Stimulated activated CD4-positive, alpha-beta T cell treated with anti-CD3 and anti-CD28 coated beads, Interleukin-2, amount 100 ng/mL, for 48 hours (primary cell): ENCODE data around the gene FBLN2.

Experiments
- DNase-seq, 2 donors: peaks; one replicate each; pipeline ENCODE4 v3.0.0-alpha.2; 2020

Gene FBLN2

DNA sequence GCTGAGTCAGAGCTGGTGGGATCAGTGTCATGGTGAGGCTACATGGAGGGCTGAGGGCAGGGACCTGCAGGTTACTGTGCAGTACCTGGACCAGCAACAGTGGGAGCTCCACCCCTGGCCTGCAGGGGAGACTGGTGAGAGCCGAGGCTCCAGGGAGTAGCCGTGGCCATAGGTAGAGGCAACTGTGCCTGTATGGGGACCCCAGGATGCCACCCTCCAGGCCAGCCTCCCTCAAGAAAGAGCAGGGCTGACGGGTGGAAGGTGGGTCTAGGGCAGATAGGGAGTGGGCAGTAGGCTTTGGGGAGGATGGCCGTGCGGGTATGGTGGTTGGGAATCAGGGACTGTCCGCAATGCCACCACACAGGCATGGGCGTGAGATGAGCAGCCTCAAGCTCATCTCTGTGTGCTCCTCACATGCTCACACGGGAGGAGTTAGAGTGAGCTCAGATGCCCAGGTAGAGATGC lies 35.5 kb downstream of the FBLN2 start:
- DNase-seq: no peak

DNA sequence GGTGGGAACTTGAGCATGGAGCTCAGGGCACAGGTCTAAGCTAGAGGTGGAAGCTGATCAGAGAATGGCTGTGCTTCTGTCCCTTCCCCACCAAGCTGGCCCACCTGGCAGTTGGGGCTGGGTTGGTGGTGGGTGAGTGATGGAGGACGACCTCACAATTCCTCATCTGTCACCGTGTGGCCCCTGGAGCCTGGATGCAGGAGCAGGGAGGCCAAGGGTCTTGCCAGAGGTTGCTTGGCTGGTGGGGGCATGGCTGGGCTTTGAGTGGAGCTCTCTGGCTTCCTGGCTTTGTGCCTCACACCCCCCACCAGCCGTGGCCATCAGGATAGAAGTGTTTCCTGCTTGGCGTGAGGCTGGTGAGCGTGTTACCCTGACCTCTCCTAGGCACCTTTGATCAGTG lies 36.0 kb downstream of the FBLN2 start:
- DNase-seq: no peak

DNA sequence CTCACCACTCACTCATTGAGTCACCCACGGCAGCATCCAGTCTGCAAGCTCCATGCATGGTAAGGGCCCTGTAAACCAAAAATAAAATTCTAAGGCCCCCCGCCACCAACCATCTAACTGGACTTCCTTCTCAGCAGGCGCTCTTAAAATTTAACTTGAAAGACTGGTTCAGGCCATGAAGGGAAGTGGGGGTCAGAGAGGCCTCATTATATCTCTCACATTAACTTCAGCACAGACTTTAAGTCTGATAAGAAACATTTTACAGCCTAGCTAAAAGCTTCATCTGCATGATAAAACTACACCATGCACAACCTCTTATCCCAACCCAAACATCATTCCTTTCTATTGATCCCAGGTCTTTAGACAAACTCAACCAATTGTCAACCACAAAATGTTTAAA lies 38.5 kb downstream of the FBLN2 start:
- no peak for DNase-seq

DNA sequence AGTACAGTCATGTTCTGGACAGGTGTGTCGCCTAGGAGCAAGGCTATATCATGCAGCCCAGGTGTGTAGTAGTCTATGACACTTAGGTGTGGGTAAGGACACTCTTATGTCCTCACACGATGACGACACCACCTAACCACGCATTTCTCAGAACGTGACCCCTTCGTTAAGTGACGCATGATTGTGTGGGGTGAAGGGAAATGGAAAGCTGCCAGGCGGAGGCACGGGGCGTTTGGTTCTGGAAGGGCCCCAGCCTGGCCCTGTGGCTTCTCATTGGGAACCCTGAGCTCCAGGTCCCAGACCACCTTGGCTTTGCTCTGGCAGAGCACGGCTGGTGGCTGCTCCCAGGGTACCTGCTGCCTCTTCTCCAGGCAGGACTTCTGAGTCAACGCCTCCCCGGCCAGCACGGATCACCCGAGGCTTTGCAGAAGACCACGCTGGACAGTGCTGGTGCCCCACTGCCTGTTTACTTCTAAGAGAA lies 39.3 kb downstream of the FBLN2 start:
- no peak for DNase-seq

DNA sequence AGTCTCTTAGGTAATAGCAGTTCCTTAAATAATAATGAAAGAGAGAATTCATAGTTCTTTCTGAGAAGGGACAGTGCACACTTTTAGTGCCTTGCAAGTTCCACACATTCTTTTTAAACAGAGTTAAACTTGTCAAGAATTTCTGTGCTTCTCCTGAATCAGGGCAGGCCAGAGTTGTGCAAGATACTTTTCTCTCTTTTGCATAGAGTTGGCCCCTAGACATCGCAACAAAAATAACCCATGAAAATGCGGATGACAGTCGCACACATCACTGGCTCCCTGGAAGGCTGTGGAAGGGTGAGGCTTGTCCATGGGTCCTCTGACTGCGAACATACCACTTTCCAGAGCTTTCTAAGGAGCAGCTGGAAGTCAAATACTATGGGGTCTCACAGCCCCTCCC lies 40.1 kb downstream of the FBLN2 start:
- no peak for DNase-seq

DNA sequence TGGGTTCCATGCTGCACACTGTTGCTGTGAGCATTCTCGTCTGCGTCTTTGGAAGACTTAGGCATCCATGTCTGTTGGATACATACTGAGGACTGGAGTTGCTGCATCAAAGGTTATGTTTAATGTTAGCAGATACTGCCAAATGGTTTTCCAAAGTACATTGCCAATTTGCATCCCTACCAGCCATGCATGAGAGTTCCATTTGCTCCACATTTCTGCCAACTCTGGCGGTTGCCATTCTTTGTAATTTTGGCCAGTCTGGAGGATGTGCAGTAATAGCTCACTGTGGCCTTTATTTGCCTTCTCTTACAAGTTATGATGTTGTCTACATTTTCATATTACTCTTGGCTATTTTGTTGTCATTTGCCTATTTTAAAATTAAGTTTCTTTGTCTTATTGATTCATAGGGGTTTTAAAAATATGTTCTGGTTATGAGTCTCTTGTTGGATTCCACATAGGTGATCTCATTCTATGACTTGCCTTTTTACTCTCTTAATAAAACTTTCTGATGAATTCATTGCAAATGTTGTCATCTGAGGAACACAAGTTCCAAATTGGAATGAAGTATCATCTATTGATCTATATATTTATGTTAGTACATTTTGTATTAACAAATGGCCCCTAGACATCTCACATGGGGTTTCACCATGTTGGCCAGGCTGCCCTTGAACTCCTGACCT lies 42.1 kb downstream of the FBLN2 start:
- no peak for DNase-seq

DNA sequence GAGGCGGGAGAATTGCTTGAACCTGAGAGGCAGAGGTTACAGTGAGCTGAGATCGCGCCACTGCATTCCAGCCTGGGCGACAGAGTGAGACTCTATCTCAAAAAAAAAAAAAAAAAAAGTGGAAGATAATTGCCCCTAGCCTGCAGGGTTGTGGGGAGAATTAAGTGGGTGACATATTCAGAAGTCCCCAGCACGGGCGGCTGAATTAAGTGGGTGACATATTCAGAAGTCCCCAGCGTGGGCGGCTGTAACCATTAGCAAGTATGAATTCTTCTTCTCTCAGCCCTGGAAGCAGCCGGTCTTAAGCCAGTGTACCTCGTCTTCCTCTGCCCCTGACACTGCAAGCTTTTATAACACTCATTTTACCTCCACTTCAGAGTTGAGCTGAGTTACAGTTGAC lies 44.7 kb downstream of the FBLN2 start:
- DNase-seq: no peak

DNA sequence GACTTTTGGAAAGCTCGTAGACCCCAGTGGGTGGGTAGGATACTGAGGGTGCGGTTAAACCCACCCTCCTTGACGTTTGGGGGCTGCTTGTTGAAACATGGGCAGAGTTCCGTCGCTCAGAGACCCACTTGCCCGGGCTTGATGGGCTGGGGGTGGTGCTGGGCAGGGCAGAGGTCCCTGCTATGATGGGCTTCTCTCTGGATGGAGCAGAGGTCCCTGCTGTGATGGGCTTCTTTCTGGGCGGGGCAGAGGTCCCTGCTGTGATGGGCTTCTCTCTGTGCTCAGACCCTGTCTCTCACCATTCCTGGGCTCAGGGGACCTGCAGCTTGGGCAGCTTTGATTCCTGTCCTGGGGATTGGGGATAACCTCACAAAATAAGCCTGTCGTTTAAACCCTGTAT lies 45.2 kb downstream of the FBLN2 start:
- DNase-seq: no peak

DNA sequence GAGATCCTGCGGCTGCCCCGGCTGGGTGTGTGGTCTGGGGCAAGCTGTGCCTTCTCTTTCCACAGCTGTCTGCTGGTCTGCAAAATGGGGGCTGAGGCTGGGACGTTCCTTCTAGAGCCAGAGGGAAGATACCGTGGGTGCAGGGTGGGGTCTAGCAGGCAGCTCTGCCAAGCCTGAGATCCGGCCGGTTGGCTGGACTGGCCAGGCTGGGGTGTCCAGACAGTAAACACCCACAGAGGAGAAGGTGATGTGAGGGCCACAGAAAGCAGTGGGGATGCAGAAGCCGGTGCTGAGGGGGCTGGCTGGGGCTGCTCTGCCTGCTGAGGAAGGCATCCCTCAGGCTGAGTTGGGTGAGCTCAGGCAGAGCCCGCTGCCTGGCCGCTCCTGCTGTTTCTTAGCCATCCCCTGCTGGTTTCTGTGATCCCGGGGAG lies 46.1 kb downstream of the FBLN2 start:
- DNase-seq: no peak

DNA sequence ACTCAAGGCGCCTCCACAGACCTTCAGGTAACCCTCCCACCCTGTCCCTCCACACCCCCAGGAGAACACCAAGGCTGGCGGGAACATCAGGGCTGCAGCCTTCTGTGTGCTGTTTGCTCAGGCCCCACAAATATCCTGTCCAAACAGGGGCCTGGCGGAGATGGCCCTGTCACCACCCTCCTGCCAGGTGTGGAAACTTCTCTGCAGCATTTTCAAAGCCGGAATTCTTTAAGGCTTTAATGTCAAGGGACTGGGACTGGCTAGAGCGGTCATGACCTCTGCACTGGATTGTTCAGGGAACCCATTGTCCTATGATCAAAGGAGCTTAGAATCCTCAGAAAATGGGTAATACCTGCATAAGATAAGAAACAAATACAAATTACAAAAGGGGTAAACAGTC lies 46.6 kb downstream of the FBLN2 start:
- no peak for DNase-seq

DNA sequence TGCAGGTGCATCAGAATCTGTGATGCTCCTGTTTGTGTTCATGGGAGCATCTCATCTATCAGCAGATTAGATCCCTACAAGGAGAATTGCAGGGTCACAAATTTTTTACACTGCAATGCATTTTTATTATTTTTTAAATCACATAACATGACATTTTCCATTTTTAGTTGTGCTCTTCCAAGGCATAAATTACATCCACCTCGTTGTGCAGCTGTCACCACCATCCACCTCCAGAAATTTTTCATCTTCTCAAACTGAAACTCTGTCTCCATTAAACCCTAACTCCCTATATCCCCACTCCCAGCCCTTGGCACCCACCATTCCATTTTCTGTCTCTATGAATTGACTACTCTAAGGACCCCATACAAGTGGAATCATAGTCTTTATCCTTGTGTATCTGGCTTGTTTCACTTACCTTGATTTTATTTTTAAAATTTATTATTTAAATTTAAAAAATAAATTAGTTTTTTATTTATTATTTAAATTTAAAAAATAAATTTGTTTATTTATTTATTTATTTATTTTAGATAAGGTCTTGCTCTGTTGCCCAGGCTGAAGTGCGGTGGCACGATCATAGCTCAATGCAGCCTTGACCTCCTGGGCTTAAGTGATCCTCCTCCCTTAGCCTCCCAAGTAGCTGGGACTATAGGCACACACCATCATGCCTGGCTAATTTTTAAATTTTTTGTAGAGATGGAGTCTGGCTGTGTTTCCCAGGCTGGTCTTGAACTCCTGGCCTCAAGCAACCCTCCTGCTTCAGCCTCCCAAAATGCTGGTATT lies 47.7 kb downstream of the FBLN2 start:
- no peak for DNase-seq

DNA sequence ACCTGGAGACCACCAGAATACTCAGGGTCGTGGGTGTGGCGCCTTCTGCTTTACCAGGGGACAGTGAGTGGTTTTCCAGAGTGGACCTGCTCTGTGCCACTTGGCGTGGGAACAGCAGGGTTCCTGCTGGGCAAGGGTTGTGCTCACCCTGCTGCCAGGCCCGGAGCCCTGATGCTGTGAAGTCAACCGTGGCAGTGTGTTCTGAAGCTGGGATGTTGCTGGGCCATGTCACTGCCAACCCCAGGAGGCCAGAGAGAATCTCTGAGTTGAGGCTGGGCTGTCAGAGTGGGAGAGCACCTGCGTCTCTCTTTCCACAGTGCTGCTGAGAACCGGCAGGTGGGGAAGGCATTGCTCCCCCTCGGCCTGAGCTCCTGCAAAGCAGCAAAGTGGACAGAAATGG lies 48.7 kb downstream of the FBLN2 start:
- no peak for DNase-seq

DNA sequence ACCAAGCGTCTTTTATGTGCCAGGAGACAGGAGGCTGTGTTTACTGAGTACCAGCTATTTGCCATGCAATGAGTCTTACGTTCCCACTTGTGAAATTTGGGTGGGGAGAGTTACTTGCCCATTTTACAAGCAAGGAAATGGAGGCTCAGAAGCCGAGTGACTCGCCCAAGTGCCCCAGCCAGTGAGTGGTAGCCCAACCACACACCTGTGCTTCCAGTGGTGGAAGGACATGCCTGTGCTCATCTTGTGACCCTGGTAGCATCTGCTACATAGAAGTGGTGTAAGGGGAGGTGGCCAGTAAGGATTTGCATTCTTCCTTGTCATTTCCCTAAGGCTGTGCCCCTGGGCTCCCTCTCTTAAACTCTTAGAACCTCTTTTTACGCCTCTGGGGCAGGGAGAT lies 49.3 kb downstream of the FBLN2 start:
- DNase-seq: no peak

DNA sequence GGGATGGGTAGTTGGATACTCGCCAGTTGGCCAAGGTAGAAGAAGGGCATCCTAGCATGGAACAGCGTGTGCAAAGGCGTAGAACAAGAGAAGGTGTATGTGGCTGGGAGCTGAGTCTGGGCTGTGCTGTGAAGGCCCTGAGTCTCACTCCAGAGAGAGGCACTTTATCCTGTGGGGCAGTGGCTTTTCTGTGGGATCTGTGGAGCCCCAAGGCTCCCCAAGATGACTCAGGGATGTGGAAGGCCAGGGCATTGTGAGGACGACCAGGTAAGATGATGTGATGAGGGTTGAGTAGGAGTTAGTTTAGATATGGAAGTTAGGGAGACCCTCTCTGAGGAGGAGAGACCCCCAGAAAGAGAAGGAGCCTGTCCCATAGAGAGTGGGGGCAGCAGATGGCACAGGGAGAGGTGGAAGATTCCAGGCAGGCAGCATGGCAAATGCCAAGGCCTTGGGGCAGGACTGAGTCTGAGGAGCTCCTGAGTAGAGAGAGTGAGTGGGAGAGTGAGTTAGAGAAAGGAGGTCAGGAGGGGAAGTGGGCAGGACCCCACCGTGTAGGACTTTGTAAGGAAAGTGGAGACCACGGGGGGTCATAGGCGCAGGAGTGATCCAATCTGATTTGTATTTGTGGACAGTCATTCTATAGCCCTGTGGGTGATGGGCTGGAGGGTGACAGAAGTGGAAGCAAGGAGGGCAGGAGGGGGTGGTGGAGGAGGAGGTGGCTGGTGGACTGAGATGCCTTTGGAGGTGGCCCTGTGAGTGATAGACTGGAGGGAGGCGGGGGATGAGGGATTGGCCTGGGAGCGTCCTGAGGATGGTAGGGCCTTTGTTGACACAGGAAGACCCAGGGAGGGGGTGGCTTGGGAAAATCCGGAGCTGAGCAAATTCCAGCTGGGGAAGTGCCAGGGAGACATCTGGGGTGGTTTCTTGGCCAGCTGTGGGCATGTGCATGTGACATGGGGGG lies 50.3 kb downstream of the FBLN2 start:
- DNase-seq: no peak

DNA sequence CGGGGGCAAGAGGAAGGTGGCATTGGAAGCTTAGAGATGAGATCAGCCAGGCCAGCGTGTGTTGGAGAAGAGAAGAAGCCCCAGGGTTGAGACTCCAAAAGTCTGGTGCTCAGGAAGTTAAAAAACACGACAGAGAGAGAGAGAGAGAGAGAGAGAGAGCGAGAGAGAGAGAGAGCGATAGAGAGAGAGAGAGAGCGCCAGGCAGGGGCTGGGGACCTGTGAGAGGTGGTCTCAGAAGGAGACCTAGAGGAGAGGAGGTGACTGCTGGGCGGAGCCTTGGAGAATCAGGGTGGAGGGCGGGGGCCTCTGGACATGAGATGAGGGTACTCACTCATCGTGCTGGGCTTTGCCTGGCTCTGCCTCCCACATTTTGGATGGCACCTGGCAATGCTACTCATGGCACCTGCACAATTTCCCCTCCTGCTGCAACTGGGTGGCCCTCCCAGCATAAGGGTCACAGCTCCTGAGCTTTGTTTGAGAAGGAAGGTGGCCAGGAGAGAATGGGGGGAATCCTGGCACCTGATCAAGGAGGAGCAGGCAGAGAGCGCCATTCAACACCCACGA lies 51.0 kb downstream of the FBLN2 start:
- no peak for DNase-seq

DNA sequence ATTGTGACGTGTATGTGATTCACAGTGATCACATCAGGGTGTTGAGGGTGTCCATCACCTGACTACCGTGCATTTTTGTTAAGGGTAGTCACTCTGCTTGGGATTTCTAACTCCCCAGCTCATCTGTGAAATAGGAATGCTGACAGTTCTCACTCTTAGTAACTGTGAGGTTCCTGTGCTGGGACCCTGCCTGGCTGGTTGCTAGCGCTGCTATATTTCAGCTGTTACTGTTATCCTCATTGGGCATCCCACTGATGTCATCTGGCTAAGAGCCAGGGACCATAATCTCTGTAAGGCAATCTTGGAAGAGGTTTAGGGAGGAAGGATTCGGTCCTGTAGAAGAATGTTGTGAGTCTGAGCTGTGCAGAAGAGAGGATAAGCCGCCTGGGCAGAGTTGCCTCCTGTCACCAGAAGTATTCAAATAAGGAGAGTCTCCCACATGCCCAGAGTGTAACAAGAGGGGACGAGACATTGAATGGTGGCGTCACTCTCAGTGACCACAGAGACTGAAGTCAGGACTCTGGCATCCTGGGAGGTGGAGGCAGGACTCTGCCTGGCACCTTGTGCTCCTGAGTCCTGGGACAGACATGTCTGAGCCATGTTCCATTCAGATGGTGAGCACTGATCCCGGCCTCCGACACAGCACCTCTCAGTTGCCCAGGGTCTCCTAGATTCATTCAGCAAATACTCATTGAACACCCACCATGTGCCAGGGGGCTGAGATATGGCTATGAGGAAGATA lies 52.2 kb downstream of the FBLN2 start:
- DNase-seq: no peak

DNA sequence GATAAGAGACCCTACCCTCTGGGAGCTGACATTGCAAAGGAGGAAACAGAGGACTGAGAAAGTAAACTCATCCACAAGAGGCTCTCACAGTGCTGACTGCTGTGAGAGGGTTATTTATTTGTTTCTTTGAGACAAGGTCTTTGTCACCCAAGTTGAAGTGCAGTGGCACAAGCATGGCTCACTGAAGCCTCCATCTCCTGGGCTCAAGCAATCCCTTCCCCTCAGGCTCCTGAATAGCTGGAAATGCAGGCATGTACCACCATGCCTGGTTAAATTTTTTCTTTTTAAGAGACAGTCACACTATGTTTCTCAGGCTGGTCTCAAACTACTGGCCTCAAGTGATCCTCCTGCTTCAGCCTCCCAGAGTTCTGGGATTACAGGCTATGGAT lies 52.8 kb downstream of the FBLN2 start:
- DNase-seq: no peak

DNA sequence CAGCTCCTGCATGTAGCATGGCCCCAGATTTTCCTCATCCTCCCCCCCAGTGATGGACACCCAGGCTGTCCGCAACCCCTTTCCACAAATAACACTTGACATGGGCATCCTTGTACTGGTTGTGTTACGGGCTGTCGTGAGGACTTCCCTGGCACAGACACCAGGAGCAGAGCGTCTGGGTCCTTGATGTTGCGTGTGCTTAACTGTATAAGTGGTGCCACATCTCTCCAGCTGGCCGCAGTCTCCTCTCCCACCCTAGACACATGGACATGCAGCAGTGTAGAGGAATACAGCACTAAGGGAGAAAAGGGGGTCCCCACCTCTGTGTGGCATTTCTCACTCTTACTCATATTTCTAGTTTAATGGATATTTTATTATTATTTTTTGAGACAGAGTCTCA lies 56.6 kb downstream of the FBLN2 start:
- DNase-seq: no peak

DNA sequence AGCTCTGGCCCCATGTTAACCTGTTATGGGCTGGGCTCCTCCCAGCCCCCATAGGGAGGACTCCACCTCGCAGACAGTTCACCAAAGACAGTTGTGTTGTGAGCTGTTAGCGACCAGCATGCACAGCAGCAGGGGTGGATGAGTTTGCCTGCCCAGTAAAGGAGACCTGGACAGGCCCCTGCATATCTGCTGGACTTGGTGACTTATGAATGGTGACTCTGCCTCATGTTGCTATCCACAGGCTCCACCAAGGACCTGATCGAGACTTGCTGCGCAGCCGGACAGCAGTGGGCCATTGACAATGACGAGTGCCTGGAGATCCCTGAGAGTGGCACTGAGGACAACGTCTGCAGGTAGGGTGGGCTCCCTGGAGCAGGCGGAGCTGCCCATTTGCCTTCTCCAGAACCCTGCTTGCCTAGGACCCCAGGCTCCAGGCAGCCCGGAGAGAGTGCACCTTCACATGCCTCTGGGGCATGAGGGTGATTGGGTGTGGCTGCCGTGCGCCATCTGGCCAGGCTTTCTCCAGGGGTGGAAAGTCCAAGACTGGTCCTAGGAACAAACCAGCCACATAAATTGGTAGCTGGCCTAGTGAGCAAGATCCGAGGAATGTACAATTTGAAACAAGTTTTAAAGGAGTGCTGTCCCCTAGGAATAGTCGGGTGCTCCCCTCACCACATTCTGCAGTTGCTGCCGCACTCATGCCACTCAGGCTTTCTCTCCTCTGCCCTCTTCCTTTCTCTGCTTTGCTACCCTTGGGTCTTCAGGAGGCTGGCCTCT lies 59.1 kb downstream of the FBLN2 start:
- no peak for DNase-seq

DNA sequence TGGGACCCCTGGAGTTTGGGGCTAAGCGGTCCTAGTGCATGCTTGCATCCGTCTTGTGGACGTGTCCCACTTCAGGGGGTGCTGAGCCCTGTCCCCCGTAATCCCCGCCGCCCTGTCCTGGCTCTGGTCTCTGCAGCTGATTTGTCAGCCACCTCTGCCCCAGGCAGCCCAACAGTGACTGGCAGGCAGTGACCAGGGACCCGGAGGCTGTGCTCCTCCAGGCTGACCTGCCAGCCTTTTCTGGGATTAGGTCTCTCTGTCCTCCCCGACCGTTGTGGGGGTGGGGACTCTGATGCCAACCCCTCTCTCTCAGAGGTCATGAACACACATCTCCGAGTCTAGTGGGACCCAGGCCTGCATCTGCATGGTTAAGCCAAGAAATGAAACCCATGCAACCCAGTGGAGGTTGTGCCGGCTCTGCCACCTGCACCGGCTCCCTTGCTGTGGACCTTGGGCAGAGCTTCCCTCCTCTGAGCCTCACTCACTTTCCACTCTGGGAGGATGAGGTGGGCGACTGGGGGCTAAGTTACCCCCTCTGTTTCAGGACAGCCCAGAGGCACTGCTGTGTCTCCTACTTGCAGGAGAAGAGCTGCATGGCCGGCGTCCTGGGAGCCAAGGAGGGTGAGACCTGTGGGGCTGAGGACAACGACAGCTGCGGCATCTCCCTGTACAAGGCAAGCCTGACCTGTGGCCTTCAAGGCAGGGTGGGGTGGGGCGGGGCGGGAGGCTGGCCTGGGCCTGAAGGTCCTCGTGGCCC lies 60.2 kb downstream of the FBLN2 start:
- DNase-seq: no peak
